CD14-positive monocyte (primary cell): ENCODE results near the gene TAS1R3. TPM values are rescaled to one million over a fixed set of nuclear protein-coding genes. Genes with fewer than 3 reads are reported as not detected.
A peak's percentile ranks its signal among the peaks of the same experiment; 100 is the strongest.

Source experiments
- DNase-seq, 3 donors: peaks; one replicate each; pipeline ENCODE4 v3.0.0-alpha.2; 2011 to 2022
- H2AFZ ChIP-seq: 2 replicates; pipeline ENCODE4 v1.6.0; 2012; ENCODE audit warnings: mild to moderate bottlenecking, low read depth, low read length, inconsistent platforms; ENCODE audit not compliant: insufficient read depth, poor library complexity, severe bottlenecking
- H3K27ac ChIP-seq, 2 donors: 1 replicate in 1 of 2; 2 replicates in 1 of 2; pipeline ENCODE4 v1.5.1; 2012 to 2013; ENCODE audit warnings: low read length in 2 of 2, control low read depth in 1 of 2, inconsistent platforms in 1 of 2, low read depth in 1 of 2, mild to moderate bottlenecking in 1 of 2
- H3K27me3 ChIP-seq, 2 donors: one replicate each; pipeline versions ENCODE4 v1.6.0 to v1.6.1; 2011 to 2013; ENCODE audit warnings: low read length in 2 of 2; ENCODE audit not compliant: control insufficient read depth in 2 of 2, insufficient read depth in 2 of 2
- H3K36me3 ChIP-seq, 2 donors: replicated peaks in 1 of 2; 1 replicate in 1 of 2; 2 replicates in 1 of 2; pipeline versions ENCODE4 v1.5.1 to v1.6.1; 2012 to 2013; ENCODE audit warnings: low read length in 2 of 2, control low read depth in 1 of 2, inconsistent platforms in 1 of 2, mild to moderate bottlenecking in 1 of 2; ENCODE audit not compliant: insufficient read depth in 2 of 2, control insufficient read depth in 1 of 2
- H3K4me1 ChIP-seq, 2 donors: 1 replicate in 1 of 2; 2 replicates in 1 of 2; pipeline versions ENCODE4 v1.5.1 to v1.6.1; 2012 to 2013; ENCODE audit warnings: low read length in 2 of 2, control low read depth in 1 of 2, inconsistent platforms in 1 of 2, mild to moderate bottlenecking in 1 of 2, moderate library complexity in 1 of 2; ENCODE audit not compliant: insufficient read depth in 2 of 2, control insufficient read depth in 1 of 2
- H3K4me2 ChIP-seq: replicated peaks from 2 replicates; pipeline ENCODE3; 2012; ENCODE audit warnings: low read length, moderate library complexity, mild to moderate bottlenecking; ENCODE audit not compliant: poor library complexity, severe bottlenecking; ENCODE audit errors: extremely low read depth
- H3K4me3 ChIP-seq, 3 experiments: fragments of 200-600 bp in 1 of 3; sonication (generic) in 1 of 3; replicated peaks in 1 of 3; 1 replicate in 2 of 3; 2 replicates in 1 of 3; pipeline ENCODE4 v1.5.1; 2011 to 2013; ENCODE audit warnings: low read length in 3 of 3, mild to moderate bottlenecking in 3 of 3, control low read depth in 2 of 3, low read depth in 2 of 3, inconsistent platforms in 1 of 3, moderate library complexity in 1 of 3
- H3K79me2 ChIP-seq: 2 replicates; pipeline ENCODE4 v1.6.0; 2012; ENCODE audit warnings: mild to moderate bottlenecking, control low read depth, inconsistent platforms, low read length, moderate library complexity; ENCODE audit not compliant: insufficient read depth
- H3K9ac ChIP-seq: 2 replicates; pipeline ENCODE4 v1.6.0; 2017; ENCODE audit warnings: low read length, mild to moderate bottlenecking; ENCODE audit not compliant: insufficient read depth, poor library complexity, severe bottlenecking
- H3K9me3 ChIP-seq, 2 donors: replicated peaks in 1 of 2; 1 replicate in 1 of 2; 2 replicates in 1 of 2; pipeline versions ENCODE4 v1.5.1 to v1.6.1; 2012 to 2013; ENCODE audit warnings: low read length in 2 of 2, control low read depth in 1 of 2; ENCODE audit not compliant: control insufficient read depth in 1 of 2, insufficient read depth in 1 of 2
- H4K20me1 ChIP-seq: 2 replicates; pipeline ENCODE4 v1.6.0; 2012; ENCODE audit warnings: mild to moderate bottlenecking, low read length, control low read depth, moderate library complexity; ENCODE audit not compliant: insufficient read depth
- H3K27ac Mint-ChIP-seq, 7 donors: one replicate each; pipeline ENCODE4 v1.8.0; 2020; ENCODE audit warnings: mild to moderate bottlenecking in 7 of 7, mixed read lengths in 7 of 7, moderate library complexity in 6 of 7, inconsistent platforms in 2 of 7
- H3K27me3 Mint-ChIP-seq, 3 donors: one replicate each; pipeline ENCODE4 v1.8.0; 2021 to 2022; ENCODE audit warnings: low read depth in 3 of 3, mild to moderate bottlenecking in 3 of 3, mixed read lengths in 3 of 3, moderate library complexity in 3 of 3, inconsistent platforms in 1 of 3
- H3K36me3 Mint-ChIP-seq, 2 donors: one replicate each; pipeline ENCODE4 v1.8.0; 2020; ENCODE audit warnings: mixed read lengths in 2 of 2, inconsistent platforms in 1 of 2, mild to moderate bottlenecking in 1 of 2
- H3K4me1 Mint-ChIP-seq: one replicate; pipeline ENCODE4 v1.8.0; 2020; ENCODE audit warnings: mild to moderate bottlenecking, mixed read lengths
- H3K4me3 Mint-ChIP-seq, 2 donors: one replicate each; pipeline ENCODE4 v1.8.0; 2020; ENCODE audit warnings: mild to moderate bottlenecking in 2 of 2, mixed read lengths in 2 of 2, moderate library complexity in 1 of 2
- H3K9me3 Mint-ChIP-seq, 7 donors: one replicate each; pipeline ENCODE4 v1.8.0; 2020 to 2022; ENCODE audit warnings: mixed read lengths in 7 of 7, mild to moderate bottlenecking in 6 of 7, moderate library complexity in 6 of 7, inconsistent platforms in 2 of 7
- WGBS: methylation state at CpG from one replicate; pipeline ENCODE4 v1.1.5; 2013; ENCODE audit warnings: missing lambda C conversion rate; ENCODE audit not compliant: insufficient coverage; 5-methylcytosine and 5-hydroxymethylcytosine counted together
- intact Hi-C, 2 donors: fragments of 100-400 bp; cut with micrococcal nuclease; formaldehyde crosslinking; loops; one replicate each; pipeline versions ENCODE4 v1.15.0 to v1.15.1; 2023
- polyA plus RNA-seq, 3 donors: library from polyadenylated mRNA; depleted of rRNA in 1 of 3; unstranded in 2 of 3; stranded (reverse) in 1 of 3; fragments of 300-500 nt in 2 of 3; fragments of >200 nt in 1 of 3; fragmentation: Illumina TruSeq in 2 of 3; gene quantifications; 1 replicate in 2 of 3; 2 replicates in 1 of 3; pipeline ENCODE4 v1.2.3, GENCODE V29; 2012 to 2021
- TF ChIP-seq, protein P1 (sequence below): fragments of 200-600 bp; IDR thresholded peaks from one replicate; pipeline ENCODE4 v1.8.0; 2022; ENCODE audit warnings: antibody characterized with exemption, mild to moderate bottlenecking

The TAS1R3 gene
- polyA plus RNA-seq, 3 donors = 0.45 TPM; not detected in 2

DNA sequence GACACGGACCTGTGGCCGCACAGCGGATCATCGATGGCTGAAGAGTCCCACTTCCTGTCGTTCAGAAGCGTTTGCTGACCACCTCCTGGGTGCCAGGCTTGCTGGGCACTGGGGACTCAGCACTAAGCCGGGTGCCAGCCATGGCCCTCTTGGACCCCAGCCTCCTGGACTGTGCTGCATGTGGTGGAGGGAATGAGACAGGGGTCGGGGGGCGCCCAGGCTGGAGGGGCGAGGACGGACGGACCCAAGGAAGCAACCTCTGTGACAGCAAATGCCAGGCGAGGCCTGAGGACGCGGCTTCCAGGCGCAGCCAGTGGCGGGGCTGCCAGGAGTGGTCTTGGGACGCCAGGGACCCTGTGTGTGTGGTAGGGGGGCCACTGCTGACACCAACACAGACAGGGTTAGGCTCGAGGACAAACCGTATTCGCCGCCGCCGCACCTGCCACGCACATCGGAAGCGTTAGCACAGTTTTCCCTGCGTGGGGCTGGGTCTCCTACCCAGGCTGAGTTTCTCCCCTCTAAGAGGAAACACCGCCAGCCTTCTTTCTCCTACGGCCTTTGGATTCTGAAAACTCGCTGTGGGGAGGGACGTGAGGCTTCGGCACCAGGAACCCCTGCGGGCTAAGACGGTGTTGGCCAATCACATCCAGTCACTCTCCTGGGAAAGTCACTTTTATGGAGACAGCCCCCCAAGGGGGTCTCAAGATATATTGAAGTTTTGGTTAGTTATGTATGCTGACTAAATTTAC, 30.3 kb downstream of the TAS1R3 start:
- H3K27ac ChIP-seq = no peak overlapping the region
- Mint-ChIP-seq H3K4me3 (peak overlapping the region in 1 of 2 donors; percentile 54), H3K4me1 (peaks cover 5% of the 10 kb centered on the region), H3K27me3 (peaks cover 55 to 77% (median 58%) of the 10 kb centered on the region in 3 donors), H3K9me3 (peaks cover 0 to 5% (median 2%) of the 10 kb centered on the region in 7 donors), H3K27ac (no peak overlapping the region), H3K36me3 (no peaks in the 10 kb centered on the region)
- H3K36me3 ChIP-seq = no peaks in the 10 kb centered on the region
- intact Hi-C loops = no loop called here
- no peak overlapping the region for H3K9ac ChIP-seq
- no peak overlapping the region for H3K4me2 ChIP-seq
- DNase-seq = no peak
- no peaks in the 10 kb centered on the region for H3K4me1 ChIP-seq
- peaks cover 0 to 56% of the 10 kb centered on the region in 2 donors for H3K27me3 ChIP-seq
- no peaks in the 10 kb centered on the region for H3K79me2 ChIP-seq
- H4K20me1 ChIP-seq = no peaks in the 10 kb centered on the region
- H3K4me3 ChIP-seq = no peak overlapping the region
- TF ChIP-seq, protein P1, sequence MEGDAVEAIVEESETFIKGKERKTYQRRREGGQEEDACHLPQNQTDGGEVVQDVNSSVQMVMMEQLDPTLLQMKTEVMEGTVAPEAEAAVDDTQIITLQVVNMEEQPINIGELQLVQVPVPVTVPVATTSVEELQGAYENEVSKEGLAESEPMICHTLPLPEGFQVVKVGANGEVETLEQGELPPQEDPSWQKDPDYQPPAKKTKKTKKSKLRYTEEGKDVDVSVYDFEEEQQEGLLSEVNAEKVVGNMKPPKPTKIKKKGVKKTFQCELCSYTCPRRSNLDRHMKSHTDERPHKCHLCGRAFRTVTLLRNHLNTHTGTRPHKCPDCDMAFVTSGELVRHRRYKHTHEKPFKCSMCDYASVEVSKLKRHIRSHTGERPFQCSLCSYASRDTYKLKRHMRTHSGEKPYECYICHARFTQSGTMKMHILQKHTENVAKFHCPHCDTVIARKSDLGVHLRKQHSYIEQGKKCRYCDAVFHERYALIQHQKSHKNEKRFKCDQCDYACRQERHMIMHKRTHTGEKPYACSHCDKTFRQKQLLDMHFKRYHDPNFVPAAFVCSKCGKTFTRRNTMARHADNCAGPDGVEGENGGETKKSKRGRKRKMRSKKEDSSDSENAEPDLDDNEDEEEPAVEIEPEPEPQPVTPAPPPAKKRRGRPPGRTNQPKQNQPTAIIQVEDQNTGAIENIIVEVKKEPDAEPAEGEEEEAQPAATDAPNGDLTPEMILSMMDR = no peak
- H2AFZ ChIP-seq = no peak overlapping the region
- H3K9me3 ChIP-seq = peaks cover 0 to 6% of the 10 kb centered on the region in 2 donors
- 75% methylated on average over 25 of the region's 35 CpGs for WGBS

GRCh38 chr1:1361982-1362423, 30.9 kb downstream of the TAS1R3 start:
- TF ChIP-seq, protein P1 = no peak
- Histone ChIP-seq H3K27ac (no peak overlapping the region), H2AFZ (no peak overlapping the region), H3K4me2 (no peak overlapping the region), H3K4me1 (no peaks in the 10 kb centered on the region), H3K9me3 (peaks cover 0 to 12% of the 10 kb centered on the region in 2 donors), H3K9ac (no peak overlapping the region), H4K20me1 (no peaks in the 10 kb centered on the region), H3K4me3 (no peak overlapping the region), H3K36me3 (no peaks in the 10 kb centered on the region), H3K27me3 (peaks cover 0 to 51% of the 10 kb centered on the region in 2 donors), H3K79me2 (no peaks in the 10 kb centered on the region)
- Mint-ChIP-seq H3K27me3 (peaks cover 55 to 71% (median 58%) of the 10 kb centered on the region in 3 donors), H3K4me1 (peaks cover 5% of the 10 kb centered on the region), H3K9me3 (peaks cover 0 to 5% (median 2%) of the 10 kb centered on the region in 7 donors), H3K4me3 (peak overlapping the region in 1 of 2 donors; percentile 37), H3K36me3 (no peaks in the 10 kb centered on the region), H3K27ac (no peak overlapping the region)
- WGBS = 32% methylated on average over 9 of the region's 13 CpGs
- DNase-seq = no peak
- intact Hi-C loops = no loop called here
